H9 (cell line): ENCODE results near the gene N4BP3. TPM values are rescaled to one million over a fixed set of nuclear protein-coding genes. Genes with fewer than 3 reads are reported as not detected.

Source experiments
- DNase-seq: peaks from one replicate; pipeline ENCODE4 v3.0.0-alpha.2; 2017
- H2AFZ ChIP-seq: one replicate; pipeline ENCODE4 v1.6.1; 2013; ENCODE audit warnings: mild to moderate bottlenecking, low read length, control low read depth, moderate library complexity
- H2AK5ac ChIP-seq: 2 replicates; pipeline ENCODE4 v1.6.1; 2013; ENCODE audit warnings: low read length, control low read depth, mixed read lengths; ENCODE audit not compliant: insufficient read length
- H2BK120ac ChIP-seq: one replicate; pipeline ENCODE4 v1.6.1; 2013; ENCODE audit warnings: low read depth, mild to moderate bottlenecking, low read length, control low read depth, inconsistent platforms; ENCODE audit not compliant: poor library complexity, severe bottlenecking
- H2BK12ac ChIP-seq: 2 replicates; pipeline ENCODE4 v1.6.1; 2013; ENCODE audit warnings: low read length, control low read depth, mixed read lengths, low read depth; ENCODE audit not compliant: insufficient read length
- H2BK15ac ChIP-seq: 2 replicates; pipeline ENCODE4 v1.6.1; 2013; ENCODE audit warnings: low read depth, low read length, control low read depth
- H2BK20ac ChIP-seq: one replicate; pipeline ENCODE4 v1.6.1; 2013; ENCODE audit warnings: low read depth, mild to moderate bottlenecking, low read length, control low read depth, inconsistent platforms; ENCODE audit not compliant: poor library complexity, severe bottlenecking
- H2BK5ac ChIP-seq: 2 replicates; pipeline ENCODE4 v1.6.1; 2013; ENCODE audit warnings: low read length, control low read depth, mixed read lengths; ENCODE audit not compliant: insufficient read length
- H3K14ac ChIP-seq: 2 replicates; pipeline ENCODE4 v1.6.1; 2013; ENCODE audit warnings: low read length, control low read depth; ENCODE audit not compliant: insufficient read depth
- H3K18ac ChIP-seq: 2 replicates; pipeline ENCODE4 v1.6.1; 2013; ENCODE audit warnings: low read depth, mild to moderate bottlenecking, mixed read lengths, low read length, control low read depth; ENCODE audit not compliant: insufficient read length
- H3K23ac ChIP-seq: 2 replicates; pipeline ENCODE4 v1.6.1; 2013; ENCODE audit warnings: low read length, control low read depth, mixed read lengths, low read depth; ENCODE audit not compliant: insufficient read length
- H3K23me2 ChIP-seq: 2 replicates; pipeline ENCODE4 v1.6.1; 2013; ENCODE audit warnings: low read depth, mild to moderate bottlenecking, mixed read lengths, low read length, control low read depth; ENCODE audit not compliant: insufficient read length, poor library complexity, severe bottlenecking
- H3K27ac ChIP-seq: 2 replicates; pipeline ENCODE4 v1.5.1; 2013; ENCODE audit warnings: low read length, control low read depth, mixed read lengths, low read depth; ENCODE audit not compliant: insufficient read length
- H3K27me3 ChIP-seq: 2 replicates; pipeline ENCODE4 v1.6.1; 2013; ENCODE audit warnings: low read length, control low read depth, inconsistent platforms; ENCODE audit not compliant: insufficient read depth
- H3K4ac ChIP-seq: 2 replicates; pipeline ENCODE4 v1.6.1; 2013; ENCODE audit warnings: low read depth, mild to moderate bottlenecking, control low read depth, inconsistent platforms, low read length, moderate library complexity
- H3K4me1 ChIP-seq: 2 replicates; pipeline ENCODE4 v1.6.1; 2013; ENCODE audit warnings: low read length, control low read depth, inconsistent platforms; ENCODE audit not compliant: insufficient read depth
- H3K4me2 ChIP-seq: 2 replicates; pipeline ENCODE4 v1.6.1; 2013; ENCODE audit warnings: low read length, control low read depth, mixed read lengths; ENCODE audit not compliant: insufficient read length, insufficient read depth
- H3K56ac ChIP-seq: 2 replicates; pipeline ENCODE4 v1.6.1; 2013; ENCODE audit warnings: low read depth, mild to moderate bottlenecking, mixed read lengths, low read length, control low read depth; ENCODE audit not compliant: insufficient read length
- H3K79me1 ChIP-seq: 2 replicates; pipeline ENCODE4 v1.6.1; 2013; ENCODE audit warnings: low read depth, mild to moderate bottlenecking, moderate library complexity, low read length, control low read depth, inconsistent platforms; ENCODE audit not compliant: insufficient read depth, poor library complexity, severe bottlenecking
- H3K79me2 ChIP-seq: 2 replicates; pipeline ENCODE4 v1.6.1; 2013; ENCODE audit warnings: low read length, control low read depth, inconsistent platforms; ENCODE audit not compliant: insufficient read depth
- H3K9ac ChIP-seq: 2 replicates; pipeline ENCODE4 v1.6.1; 2013; ENCODE audit warnings: low read length, control low read depth, mixed read lengths; ENCODE audit not compliant: insufficient read length; ENCODE audit errors: extremely low read depth
- H3K9me3 ChIP-seq: one replicate; pipeline ENCODE4 v1.6.1; 2013; ENCODE audit warnings: low read depth, low read length, inconsistent platforms; ENCODE audit not compliant: control insufficient read depth
- H3T11ph ChIP-seq: one replicate; pipeline ENCODE4 v1.6.1; 2013; ENCODE audit warnings: mild to moderate bottlenecking, low read length, control low read depth, inconsistent platforms
- H4K20me1 ChIP-seq: one replicate; pipeline ENCODE4 v1.6.1; 2013; ENCODE audit not compliant: control insufficient read depth, insufficient read length, insufficient read depth
- H4K5ac ChIP-seq: 2 replicates; pipeline ENCODE4 v1.6.1; 2013; ENCODE audit warnings: low read depth, mild to moderate bottlenecking, mixed read lengths, low read length, control low read depth; ENCODE audit not compliant: insufficient read length
- H4K8ac ChIP-seq: replicated peaks from 2 replicates; pipeline ENCODE4 v1.6.1; 2013; ENCODE audit warnings: low read length, control low read depth, mixed read lengths, low read depth; ENCODE audit not compliant: insufficient read length
- H4K91ac ChIP-seq: 2 replicates; pipeline ENCODE4 v1.6.1; 2013; ENCODE audit warnings: low read depth, mild to moderate bottlenecking, moderate library complexity, mixed read lengths, low read length, control low read depth; ENCODE audit not compliant: insufficient read length
- H3K27ac Mint-ChIP-seq, 3 experiments: 2 replicates in 2 of 3; 3 replicates in 1 of 3; pipeline ENCODE4 v1.8.0; 2020 to 2021; ENCODE audit warnings: mixed read lengths in 3 of 3, mild to moderate bottlenecking in 1 of 3, moderate library complexity in 1 of 3
- H3K27me3 Mint-ChIP-seq: 2 replicates; pipeline ENCODE4 v1.8.0; 2021; ENCODE audit warnings: low read depth, mild to moderate bottlenecking, moderate library complexity, mixed read lengths
- H3K36me3 Mint-ChIP-seq, 3 experiments: 2 replicates in 2 of 3; 3 replicates in 1 of 3; pipeline ENCODE4 v1.8.0; 2020 to 2021; ENCODE audit warnings: low read depth in 3 of 3, mixed read lengths in 3 of 3; ENCODE audit not compliant: insufficient read depth in 1 of 3
- H3K4me1 Mint-ChIP-seq, 2 experiments: 2 replicates each; pipeline ENCODE4 v1.8.0; 2020; ENCODE audit warnings: mixed read lengths in 2 of 2
- H3K4me3 Mint-ChIP-seq, 2 experiments: 2 replicates in 1 of 2; 3 replicates in 1 of 2; pipeline ENCODE4 v1.8.0; 2020 to 2021; ENCODE audit warnings: mild to moderate bottlenecking in 2 of 2, mixed read lengths in 2 of 2, moderate library complexity in 1 of 2
- H3K9me3 Mint-ChIP-seq, 2 experiments: 2 replicates in 1 of 2; 3 replicates in 1 of 2; pipeline ENCODE4 v1.8.0; 2020; ENCODE audit warnings: mild to moderate bottlenecking in 2 of 2, mixed read lengths in 2 of 2, moderate library complexity in 1 of 2
- CTCF ChIP-seq: fragments of 200-600 bp; sonication (generic); conservative IDR thresholded peaks from 3 replicates; pipeline ENCODE4 v1.8.0; 2021; ENCODE audit warnings: antibody characterized with exemption, mild to moderate bottlenecking
- WGBS: extraction: QIAGEN DNeasy Blood & Tissue Kit; methylation state at CpG from one replicate; pipeline ENCODE4 v1.1.7; 2013; ENCODE audit warnings: missing lambda C conversion rate, low lambda C conversion rate, mixed read lengths; ENCODE audit not compliant: insufficient read length; ENCODE audit errors: extremely low coverage; 5-methylcytosine and 5-hydroxymethylcytosine counted together
- total RNA-seq: library from RNA; stranded (reverse); gene quantifications from 2 replicates; pipeline ENCODE4 v1.2.1, GENCODE V29; 2021

N4BP3 gene
- total RNA-seq, 1 experiment from 2014 or later = 32.1 TPM

GRCh38 chr5:178113841-178114324, 551 bp downstream of the N4BP3 start:
- H2BK12ac ChIP-seq = no peak overlapping the region
- peaks cover 8% of the 10 kb centered on the region; the same call in 1 of the 2 replicates for H3K4me1 ChIP-seq
- H4K8ac ChIP-seq = no peak overlapping the region
- H2AK5ac ChIP-seq = no peak overlapping the region
- H3K23me2 ChIP-seq = peaks cover 14% of the 10 kb centered on the region
- peaks cover 4 to 15% (median 5%) of the 10 kb centered on the region in 3 experiments for H3K36me3 Mint-ChIP-seq
- no peak overlapping the region for H4K91ac ChIP-seq
- H3K56ac ChIP-seq = no peak overlapping the region
- H3K9ac ChIP-seq = peak overlapping the region; percentile 80
- no peak overlapping the region for H2BK120ac ChIP-seq
- WGBS = no CpG with 5 or more reads among the region's 41 CpGs
- TF ChIP-seq CTCF = no peak
- no peak overlapping the region for H3T11ph ChIP-seq
- H2BK5ac ChIP-seq = no peak overlapping the region
- peak overlapping the region; percentile 36 for H3K18ac ChIP-seq
- no peak overlapping the region for H2BK20ac ChIP-seq
- no peak overlapping the region for H4K5ac ChIP-seq
- no peak overlapping the region for H3K23ac ChIP-seq
- H2BK15ac ChIP-seq = no peak overlapping the region
- H3K4me1 Mint-ChIP-seq = peaks cover 21 to 32% of the 10 kb centered on the region in 2 experiments
- no peak overlapping the region for H3K27ac ChIP-seq
- H3K79me2 ChIP-seq = peaks cover 29% of the 10 kb centered on the region; the same call in 1 of the 2 replicates
- H3K9me3 Mint-ChIP-seq = peaks cover 5 to 7% of the 10 kb centered on the region in 2 experiments; a peak in 4 of 5 replicates
- H3K4me2 ChIP-seq = peak overlapping the region; percentile 84
- H3K14ac ChIP-seq = peak overlapping the region; percentile 74; the same call in 1 of the 2 replicates
- peak overlapping the region; percentile 95 to 97 (median 97) for H3K27ac Mint-ChIP-seq
- H3K27me3 ChIP-seq = no peaks in the 10 kb centered on the region
- H3K9me3 ChIP-seq = no peaks in the 10 kb centered on the region
- H2AFZ ChIP-seq = no peak overlapping the region
- H3K4ac ChIP-seq = no peak overlapping the region
- H3K79me1 ChIP-seq = no peaks in the 10 kb centered on the region
- DNase-seq = no peak
- H3K4me3 Mint-ChIP-seq = peak overlapping the region; percentile 98 to 100
- no peaks in the 10 kb centered on the region for H4K20me1 ChIP-seq
- H3K27me3 Mint-ChIP-seq = peaks cover 9% of the 10 kb centered on the region
